Prostate gland (tissue), 2 donors: ENCODE results near the gene ZNF169.

ENCODE experiments used
- CTCF ChIP-seq, 4 experiments: fragments of 200-600 bp in 2 of 4; fragments of 450-650 bp in 2 of 4; sonication (generic) in 2 of 4; IDR thresholded peaks; 1 replicate in 3 of 4; 2 replicates in 1 of 4; pipeline ENCODE4 v1.5.1; 2016 to 2019; ENCODE audit warnings: antibody characterized with exemption in 4 of 4, mild to moderate bottlenecking in 2 of 4, moderate library complexity in 2 of 4
- POLR2A ChIP-seq: fragments of 450-650 bp; IDR thresholded peaks from one replicate; pipeline ENCODE4 v1.6.1; 2016; ENCODE audit warnings: antibody characterized with exemption, mild to moderate bottlenecking

DNA sequence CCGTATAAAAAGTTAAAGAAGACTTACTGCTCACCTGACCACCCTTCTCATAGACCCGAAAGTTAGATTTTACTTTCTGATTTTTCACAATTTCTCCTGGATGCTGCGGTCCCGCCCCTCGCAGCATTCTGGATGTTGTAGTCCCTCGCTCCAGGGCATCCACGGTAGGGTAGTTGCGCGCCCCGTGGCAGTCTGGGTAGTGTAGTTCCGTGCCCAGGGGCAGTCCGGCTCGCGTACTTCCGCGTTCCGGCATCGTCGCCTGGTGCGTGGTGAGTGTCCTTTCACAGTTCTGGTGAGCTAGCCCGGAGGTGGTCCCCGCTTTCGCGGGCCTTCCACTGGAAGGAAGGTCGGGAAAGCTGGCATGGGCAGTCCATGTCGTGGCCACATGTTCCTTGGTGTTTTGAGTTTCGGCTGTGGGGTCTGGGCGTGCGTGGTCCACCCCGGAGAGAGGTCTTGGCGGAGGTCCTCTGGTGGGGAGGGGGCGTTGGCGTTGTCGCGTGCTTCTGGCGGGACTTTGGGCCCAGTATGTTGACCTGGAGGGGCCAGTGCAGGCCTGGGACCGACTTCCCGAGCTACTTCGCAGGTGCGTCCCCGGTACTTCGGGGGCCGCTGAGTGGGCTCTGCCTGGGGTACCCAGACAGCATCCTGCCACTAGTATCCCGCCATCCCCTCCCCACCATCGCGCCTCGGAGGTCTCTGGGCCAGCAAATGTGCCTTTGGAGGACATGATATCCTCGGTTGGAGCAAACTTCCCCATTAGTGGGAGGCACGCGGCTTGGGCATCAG, at the start of gene ZNF169:
- TF ChIP-seq CTCF (IDR thresholded peaks at IDR 0.05) (peak in 1 of 4 experiments; percentile 27), POLR2A (no peak)
